OCI-LY7 (cell line): ENCODE results near the gene TRANK1. TPM values are rescaled to one million over a fixed set of nuclear protein-coding genes. Genes with fewer than 3 reads are reported as not detected.

ENCODE experiments used
- BruUV-seq: library from RNA; stranded (reverse); fragments of 400-500 nt; replicated peaks from 2 replicates; lab custom pipeline; 2021; lab: Mats Ljungman, UMichigan
- CTCF ChIA-PET: fragments of 300-600 bp; sonication (Branson Sonifier 250); formaldehyde crosslinking; loops from one replicate; lab custom pipeline; 2022; ENCODE audit warnings: antibody characterized with exemption; ENCODE audit not compliant: unreplicated experiment; lab: Charles Lee
- POLR2A ChIA-PET: fragments of 300-600 bp; sonication (Branson Sonifier 250); formaldehyde crosslinking; loops from one replicate; lab custom pipeline; 2022; ENCODE audit warnings: antibody characterized with exemption; lab: Charles Lee
- DNase-seq: peaks from one replicate; pipeline ENCODE4 v3.0.0-alpha.2; 2015; ENCODE audit warnings: low spot score
- H2AFZ ChIP-seq: fragments of 200-600 bp; sonication (generic), shearing (Covaris generic); 2 replicates; pipeline ENCODE4 v1.6.1; 2014; ENCODE audit warnings: mild to moderate bottlenecking, antibody characterized with exemption, low read length, moderate library complexity
- H3K27ac ChIP-seq: fragments of 200-600 bp; sonication (generic); 2 replicates; pipeline ENCODE4 v1.5.1; 2014; ENCODE audit warnings: mixed run types, low read depth, mild to moderate bottlenecking, moderate library complexity, low read length, inconsistent platforms; ENCODE audit not compliant: poor library complexity, severe bottlenecking
- H3K36me3 ChIP-seq: fragments of 200-600 bp; sonication (generic); 2 replicates; pipeline ENCODE4 v1.6.1; 2014; ENCODE audit warnings: mild to moderate bottlenecking, antibody characterized with exemption, low read length, moderate library complexity, mixed read lengths; ENCODE audit not compliant: insufficient read depth
- H3K4me1 ChIP-seq: fragments of 200-600 bp; sonication (generic); 2 replicates; pipeline ENCODE4 v1.5.1; 2014; ENCODE audit warnings: mild to moderate bottlenecking, low read length; ENCODE audit not compliant: insufficient read depth, poor library complexity, severe bottlenecking
- H3K4me2 ChIP-seq: fragments of 200-600 bp; sonication (generic); 2 replicates; pipeline ENCODE4 v1.6.1; 2014; ENCODE audit warnings: mild to moderate bottlenecking, low read length
- H3K4me3 ChIP-seq: fragments of 200-600 bp; sonication (generic); 2 replicates; pipeline ENCODE4 v1.5.1; 2014; ENCODE audit warnings: mild to moderate bottlenecking, low read depth, low read length; ENCODE audit not compliant: poor library complexity, severe bottlenecking
- H3K79me2 ChIP-seq: fragments of 200-600 bp; sonication (generic); 2 replicates; pipeline ENCODE4 v1.6.1; 2016; ENCODE audit warnings: low read depth, mild to moderate bottlenecking, low read length, moderate library complexity, mixed read lengths; ENCODE audit not compliant: insufficient read depth
- H3K9me2 ChIP-seq: fragments of 200-600 bp; sonication (generic); 2 replicates; pipeline ENCODE4 v1.6.1; 2016; ENCODE audit warnings: mild to moderate bottlenecking, low read length, mixed read lengths; ENCODE audit not compliant: insufficient read depth
- H3K9me3 ChIP-seq: fragments of 200-600 bp; sonication (generic); 2 replicates; pipeline ENCODE4 v1.6.1; 2014; ENCODE audit warnings: mild to moderate bottlenecking, mixed run types, low read length, mixed read lengths
- H4K20me1 ChIP-seq: fragments of 200-600 bp; sonication (generic); 2 replicates; pipeline ENCODE4 v1.6.1; 2014; ENCODE audit warnings: mild to moderate bottlenecking, antibody characterized with exemption, low read length, moderate library complexity, mixed read lengths; ENCODE audit not compliant: insufficient read depth
- CTCF ChIP-seq: fragments of 200-600 bp; sonication (generic); conservative IDR thresholded peaks from 2 replicates; pipeline ENCODE4 v1.5.1; 2014; ENCODE audit warnings: mild to moderate bottlenecking, antibody characterized with exemption, low read length, moderate library complexity, mixed read lengths
- EZH2phosphoT487 ChIP-seq: fragments of 200-600 bp; sonication (generic); IDR thresholded peaks from 2 replicates; pipeline ENCODE4 v1.6.1; 2018; ENCODE audit warnings: low read depth, borderline replicate concordance, mild to moderate bottlenecking, mixed run types, antibody characterized with exemption, low read length, moderate library complexity, mixed read lengths
- intact Hi-C: fragments of 100-400 bp; cut with micrococcal nuclease; formaldehyde crosslinking; loops from one replicate; pipeline ENCODE4 v1.10.0; 2022; ENCODE audit not compliant: unreplicated experiment
- total RNA-seq, 2 experiments: library from RNA; depleted of rRNA in 1 of 2; stranded (reverse); fragments of >200 nt in 1 of 2; shearing (Covaris generic) in 1 of 2; gene quantifications; 2 replicates each; pipeline ENCODE4 v1.2.3, GENCODE V29; 2014 to 2022

The TRANK1 gene
- total RNA-seq, 2 experiments from 2014 or later = 34.9 to 57.1 TPM

DNA sequence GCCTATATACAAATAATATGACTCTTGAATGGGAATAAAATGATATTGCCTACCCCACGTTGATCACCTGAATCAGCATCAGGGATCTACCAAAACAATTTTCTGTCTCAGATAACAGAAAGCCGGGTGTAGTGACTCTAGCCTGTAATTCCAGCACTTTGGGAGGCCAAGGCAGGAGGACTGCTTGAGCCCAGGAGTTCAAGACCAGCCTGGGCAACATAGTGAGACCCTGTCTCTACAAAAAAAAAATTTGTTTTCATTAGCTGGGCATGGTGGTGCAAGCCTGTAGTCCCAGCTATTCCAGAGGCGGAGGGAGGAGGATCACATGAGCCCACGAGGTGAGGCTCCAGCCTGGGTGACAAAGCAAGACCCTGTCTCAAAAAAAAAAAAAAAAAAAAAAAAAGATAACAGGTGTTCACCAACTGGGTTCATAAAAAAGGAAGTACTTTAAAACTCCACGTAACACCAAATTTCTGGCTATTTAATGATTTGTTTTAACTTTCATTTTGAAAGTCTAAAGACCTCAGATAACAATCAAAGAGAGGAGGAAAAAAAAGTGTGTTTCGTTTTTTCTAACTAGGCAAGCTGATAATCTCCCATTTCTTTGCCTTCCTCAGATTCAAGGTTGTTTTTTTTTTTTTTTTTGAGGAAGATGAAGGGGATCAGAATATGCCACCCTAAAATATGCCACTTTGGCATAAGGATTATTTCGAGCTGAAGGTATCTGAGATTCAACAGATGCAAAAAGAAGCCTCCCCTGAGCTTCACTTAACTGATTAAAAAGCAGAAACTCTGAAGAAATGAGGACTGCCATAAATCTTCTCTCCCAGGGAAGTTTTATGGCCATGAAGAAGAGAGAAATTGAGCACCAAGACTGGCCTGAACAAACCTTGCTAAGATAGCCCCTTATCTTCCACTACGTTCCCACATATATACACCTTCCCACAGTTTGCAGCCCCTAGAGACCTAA, 44.1 kb downstream of the TRANK1 start:
- Histone ChIP-seq H3K9me2 (no peaks in the 10 kb centered on the region), H3K4me3 (peak overlapping the region; percentile 26), H3K4me1 (peaks cover 55% of the 10 kb centered on the region), H3K27ac (peak overlapping the region; percentile 65), H3K36me3 (peaks cover 80% of the 10 kb centered on the region), H3K79me2 (0 out of 2 replicates have a peak, but pooled peaks cover 2% of the 10 kb centered on the region), H3K9me3 (peaks cover 5% of the 10 kb centered on the region; the same call in 1 of the 2 replicates), H4K20me1 (no peaks in the 10 kb centered on the region), H2AFZ (no peak overlapping the region; the same call in 1 of the 2 replicates), H3K4me2 (peak overlapping the region; percentile 67)
- peak; percentile 58 for DNase-seq
- CTCF ChIA-PET = interaction anchor here (1.4 kb wide), 1 partner anchor 17 kb away, joined by 4 read pairs; no protein-coding TSS in a partner anchor
- intact Hi-C loops = no loop called here
- no TSS peak for BruUV-seq
- no peak for TF ChIP-seq EZH2phosphoT487
- TF ChIP-seq CTCF = no peak
- POLR2A ChIA-PET = interaction anchor here (0.7 to 4.1 kb wide), 8 partner anchors 11 to 1195 kb away, joined by 3 to 22 read pairs (median 4); partner anchors contain the start of genes EPM2AIP1 and MLH1

- TF ChIP-seq CTCF (no peak), EZH2phosphoT487 (no peak)
- peak overlapping the region; percentile 73 for H3K4me2 ChIP-seq
- no peak overlapping the region for H2AFZ ChIP-seq
- peaks cover 65% of the 10 kb centered on the region for H3K4me1 ChIP-seq
- no peaks in the 10 kb centered on the region for H4K20me1 ChIP-seq
- H3K36me3 ChIP-seq = peaks cover 92% of the 10 kb centered on the region
- DNase-seq = no peak
- peak overlapping the region; percentile 82 for H3K27ac ChIP-seq
- no peaks in the 10 kb centered on the region; the same call in 1 of the 2 replicates for H3K79me2 ChIP-seq
- intact Hi-C loops = no loop called here
- H3K9me2 ChIP-seq = no peaks in the 10 kb centered on the region
- H3K4me3 ChIP-seq = peak overlapping the region; percentile 22
- ChIA-PET CTCF (no interaction called here), POLR2A (interaction anchor here (5.3 kb wide), 1 partner anchor 11 kb away, joined by 55 read pairs; no protein-coding TSS in a partner anchor)
- BruUV-seq = no TSS peak
- H3K9me3 ChIP-seq = peaks cover 5% of the 10 kb centered on the region; the same call in 1 of the 2 replicates
These were observed 49.1 kb downstream of the TRANK1 start for GRCh38 chr3:36895496-36896409.
